HG02763 (cell line): ENCODE measurements around the gene MYCN.
"Not testable (repeated sequence)": the region's sequence is repeated elsewhere in the genome, so short reads cannot be mapped to it uniquely, and the experiment has no call there.

ENCODE experiments used
- ATAC-seq: cut with Tn5 transposase; IDR thresholded peaks from one replicate; pipeline ENCODE4 v1.9.1; 2021; ENCODE audit warnings: mild to moderate bottlenecking, moderate library complexity; ENCODE audit not compliant: unreplicated experiment

MYCN gene

GRCh38 chr2:15907461-15908324 is 32.7 kb upstream of the MYCN start:
- ATAC-seq, result no peak

- no peak for ATAC-seq
Observed at GRCh38 chr2:15908371-15908770, 32.0 kb upstream of the MYCN start.

GRCh38 chr2:15909157-15909556 is 31.2 kb upstream of the MYCN start:
- ATAC-seq, result no peak

GRCh38 chr2:15909736-15910135 is 30.6 kb upstream of the MYCN start:
- ATAC-seq, result no peak

- not testable (repeated sequence) for ATAC-seq
Observed at GRCh38 chr2:15911270-15911669, 29.1 kb upstream of the MYCN start.

- ATAC-seq, result no peak
Observed at GRCh38 chr2:15911686-15912085, 28.7 kb upstream of the MYCN start.

- ATAC-seq, result no peak
Observed at GRCh38 chr2:15912203-15912602, 28.1 kb upstream of the MYCN start.

GRCh38 chr2:15913146-15913545 is 27.2 kb upstream of the MYCN start:
- ATAC-seq, result no peak

GRCh38 chr2:15914596-15915385 is 25.6 kb upstream of the MYCN start:
- no peak for ATAC-seq

- not testable (repeated sequence) for ATAC-seq
Observed at GRCh38 chr2:15915546-15915945, 24.8 kb upstream of the MYCN start.

- no peak for ATAC-seq
Observed at GRCh38 chr2:15916336-15916735, 24.0 kb upstream of the MYCN start.

- ATAC-seq, result no peak
Observed at GRCh38 chr2:15918761-15919356, 21.5 kb upstream of the MYCN start.

- no peak for ATAC-seq
Observed at GRCh38 chr2:15919716-15920434, 20.5 kb upstream of the MYCN start.

GRCh38 chr2:15920696-15921095 is 19.7 kb upstream of the MYCN start:
- ATAC-seq, result no peak

GRCh38 chr2:15923597-15923996 is 16.8 kb upstream of the MYCN start:
- ATAC-seq, result no peak

- no peak for ATAC-seq
Observed at GRCh38 chr2:15925819-15926218, 14.5 kb upstream of the MYCN start.

GRCh38 chr2:15926252-15926651 is 14.1 kb upstream of the MYCN start:
- no peak for ATAC-seq

- no peak for ATAC-seq
Observed at GRCh38 chr2:15927551-15928218, 12.7 kb upstream of the MYCN start.

- ATAC-seq, result not testable (repeated sequence)
Observed at GRCh38 chr2:15929008-15929407, 11.3 kb upstream of the MYCN start.

- ATAC-seq, result no peak
Observed at GRCh38 chr2:15929861-15930260, 10.5 kb upstream of the MYCN start.
